Right renal cortex interstitium (tissue), 3 donors: ENCODE data around the gene PLTP. TPM values are rescaled to one million over a fixed set of nuclear protein-coding genes. Genes with fewer than 3 reads are reported as not detected.
"Not testable (repeated sequence)": the region's sequence is repeated elsewhere in the genome, so short reads cannot be mapped to it uniquely, and the experiment has no call there.

ENCODE experiments used
- DNase-seq, 3 donors: peaks; one replicate each; pipeline ENCODE4 v3.0.0-alpha.2; 2013; ENCODE audit warnings: low read depth in 3 of 3, low spot score in 2 of 3
- polyA plus RNA-seq, 3 donors: library from polyadenylated mRNA; unstranded; fragments of 120-200 nt; gene quantifications; one replicate each; pipeline ENCODE4 v1.2.1, GENCODE V29; 2013; ENCODE audit not compliant: insufficient read length in 3 of 3

PLTP gene
- polyA plus RNA-seq, 3 donors = 129 to 133 (median 131) TPM

- no peak for DNase-seq
These were observed 33.2 kb upstream of the PLTP start for GRCh38 chr20:45944965-45945677.

- no peak for DNase-seq
These were observed 32.4 kb upstream of the PLTP start for GRCh38 chr20:45944151-45944964.

- DNase-seq = no peak
These were observed 31.7 kb upstream of the PLTP start for GRCh38 chr20:45943613-45944012.

GRCh38 chr20:45940469-45940868 is 28.5 kb upstream of the PLTP start:
- no peak for DNase-seq

- no peak for DNase-seq
These were observed 28.1 kb upstream of the PLTP start for GRCh38 chr20:45940053-45940452.

GRCh38 chr20:45938727-45939438 is 26.9 kb upstream of the PLTP start:
- DNase-seq = no peak

GRCh38 chr20:45937765-45938164 is 25.8 kb upstream of the PLTP start:
- no peak for DNase-seq

DNA sequence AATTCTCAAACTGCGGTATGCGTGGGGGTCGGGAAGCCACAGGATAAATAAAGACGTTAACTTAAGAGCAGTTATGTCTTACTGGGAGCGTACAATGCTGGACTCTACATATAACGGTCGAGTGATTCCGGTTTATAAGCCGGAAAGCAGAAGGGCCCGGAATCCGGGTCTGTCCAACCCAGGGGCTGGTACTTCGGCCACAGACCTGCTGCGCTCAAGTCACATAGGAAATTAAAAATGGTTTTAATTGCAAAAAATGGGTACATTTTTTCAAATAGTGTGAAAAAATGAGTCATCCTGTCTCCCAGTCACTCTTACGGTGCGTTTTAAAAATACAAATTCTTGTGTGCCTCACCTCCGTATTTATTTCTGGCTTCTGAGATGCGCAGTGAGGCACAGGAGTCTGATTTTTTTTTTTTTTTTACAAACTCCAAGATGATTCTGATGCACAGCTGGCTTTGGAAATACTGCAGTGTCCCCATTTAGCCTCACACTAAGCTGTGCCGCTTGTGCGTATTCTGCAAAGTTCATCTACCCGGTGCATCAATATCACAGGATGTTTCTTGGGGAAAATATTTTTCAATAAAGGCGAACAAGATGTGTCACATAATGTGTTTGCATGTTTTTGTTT is 23.6 kb upstream of the PLTP start:
- no peak for DNase-seq

GRCh38 chr20:45934586-45935415 is 22.8 kb upstream of the PLTP start, which contains the start of gene PCIF1:
Gene PCIF1, plus strand, starts transcription at chr20:45934683. Its CDS starts 4,317 bp downstream, at chr20:45939000.
- peak; percentile 97 to 99 (median 98) for DNase-seq

DNA sequence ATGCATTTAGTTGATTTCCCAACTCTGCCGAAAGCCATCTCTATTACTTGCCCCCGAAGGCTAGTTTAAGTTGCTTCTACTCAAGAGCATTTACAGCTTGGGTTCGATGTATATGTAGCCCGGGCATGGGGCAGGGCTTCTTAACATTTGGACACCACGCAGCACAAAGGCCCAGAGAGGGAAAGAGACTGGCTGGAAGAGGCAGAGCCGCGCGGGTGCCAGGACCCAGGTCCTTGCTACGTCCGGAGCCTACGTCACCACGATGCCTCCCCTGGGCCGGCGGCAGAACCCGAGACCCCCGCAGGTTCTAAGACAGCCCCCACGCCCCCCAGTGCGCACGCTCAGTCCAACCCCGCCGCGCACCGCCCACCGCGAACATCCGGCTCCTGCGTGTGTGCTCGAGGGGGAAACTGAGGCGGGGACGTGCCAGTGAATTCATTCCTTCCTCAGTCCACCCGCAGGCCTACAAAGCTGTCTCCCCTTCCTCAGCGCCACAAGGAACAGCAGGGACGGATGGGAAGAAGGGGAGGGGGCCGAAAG is 22.2 kb upstream of the PLTP start:
- peak in 2 of 3 donors; percentile 29 to 39 for DNase-seq

GRCh38 chr20:45933266-45934045 is 21.5 kb upstream of the PLTP start:
- DNase-seq = peak in 2 of 3 donors; percentile 29 to 64

DNA sequence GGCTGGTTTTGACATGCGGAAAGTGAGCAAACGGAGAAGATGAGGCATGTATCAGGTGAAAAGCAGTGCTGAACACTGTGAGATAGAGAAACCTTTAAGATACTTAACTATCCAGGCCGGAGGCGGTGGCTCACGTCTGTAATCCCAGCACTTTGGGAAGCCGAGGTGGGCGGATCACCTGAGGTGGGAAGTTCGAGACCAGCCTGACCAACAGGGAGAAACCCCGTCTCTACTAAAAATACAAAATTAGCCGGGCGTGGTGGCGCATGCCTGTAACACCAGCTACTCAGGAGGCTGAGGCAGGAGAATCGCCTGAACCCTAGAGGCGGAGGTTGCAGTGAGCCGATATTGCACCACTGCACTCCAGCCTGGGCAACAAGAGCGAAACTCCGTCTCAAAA is 19.7 kb upstream of the PLTP start:
- DNase-seq = not testable (repeated sequence)

- DNase-seq = no peak
These were observed 15.3 kb upstream of the PLTP start for GRCh38 chr20:45927071-45927878.

- no peak for DNase-seq
These were observed 14.7 kb upstream of the PLTP start for GRCh38 chr20:45926731-45927070.

DNA sequence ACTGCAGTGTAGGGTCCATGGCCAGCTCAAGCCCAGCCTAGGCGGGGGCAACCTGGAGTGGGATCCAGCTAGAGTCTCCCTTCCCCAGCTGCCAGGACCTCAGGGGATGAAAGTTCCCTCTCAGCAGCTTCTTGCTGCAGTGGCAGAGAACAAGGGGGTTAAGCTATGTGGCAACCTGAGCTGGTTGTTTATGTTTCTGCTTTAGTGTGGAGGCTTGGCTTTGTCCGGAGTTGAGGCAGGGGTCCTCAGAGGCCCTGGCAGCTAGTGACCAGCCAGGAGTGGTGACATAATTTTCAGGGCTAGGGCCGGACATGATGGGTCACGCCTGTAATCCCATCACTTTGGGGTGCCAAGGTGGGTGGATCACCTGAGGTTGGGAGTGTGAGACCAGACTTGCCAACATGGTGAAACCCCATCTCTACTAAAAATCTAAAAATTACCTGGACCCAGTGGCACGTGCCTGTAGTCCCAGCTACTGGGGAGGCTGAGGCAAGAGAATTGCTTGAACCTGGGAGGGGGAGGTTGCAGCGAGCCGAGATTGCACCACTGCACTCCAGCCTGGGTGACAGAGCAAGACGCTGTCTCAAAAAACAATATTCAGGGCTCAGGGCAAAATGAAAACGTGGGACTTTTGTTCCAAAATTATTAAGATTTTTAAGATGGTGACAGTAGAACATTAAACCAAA is 14.0 kb upstream of the PLTP start:
- no peak for DNase-seq

DNA sequence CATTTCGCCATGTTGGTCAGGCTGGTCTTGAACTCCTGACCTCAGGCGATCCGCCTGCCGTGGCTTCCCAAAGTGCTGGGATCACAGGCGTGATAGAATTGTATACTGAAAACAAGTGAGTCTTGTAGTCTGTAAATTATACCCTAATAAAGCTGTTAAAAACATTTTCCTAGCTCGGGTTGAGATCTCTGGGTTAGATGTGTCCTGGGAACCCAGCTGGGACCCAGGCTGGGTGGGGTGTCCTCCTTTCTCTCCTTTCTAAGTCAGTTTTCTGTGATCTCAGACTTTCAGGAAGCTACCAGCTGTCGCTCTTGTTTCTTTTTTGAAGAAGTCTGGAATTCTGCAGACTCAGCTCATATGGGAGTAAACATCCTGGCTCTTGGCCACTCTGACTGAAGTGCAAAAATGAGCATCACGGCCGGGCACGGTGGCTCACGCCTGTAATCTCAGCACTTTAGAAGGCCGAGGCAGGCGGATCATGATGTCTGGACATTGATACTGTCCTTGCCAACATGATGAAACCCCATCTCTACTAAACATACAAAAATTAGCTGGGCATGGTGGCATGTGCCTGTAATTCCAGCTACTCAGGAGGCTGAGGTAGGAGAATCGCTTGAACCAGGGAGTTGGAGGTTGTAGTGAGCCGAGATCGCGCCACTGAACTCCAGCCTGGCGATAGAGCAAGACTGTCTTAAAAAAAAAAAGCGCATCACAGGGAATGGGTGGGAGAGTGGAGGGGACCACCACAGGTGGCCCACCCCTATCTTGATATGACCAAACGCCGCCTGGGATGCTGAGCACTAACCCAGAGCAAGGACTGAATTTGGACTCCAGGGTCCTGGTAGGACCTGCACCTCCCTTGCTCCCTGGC is 12.7 kb upstream of the PLTP start:
- DNase-seq = no peak
